Activated CD8-positive, alpha-beta memory T cell treated with anti-CD3 and anti-CD28 coated beads, Interleukin-2, amount 10 ng/mL, durations not matched to agents 7 days and 5 days (primary cell): ENCODE results near the gene TMEM176B. TPM values are rescaled to one million over a fixed set of nuclear protein-coding genes. Genes with fewer than 3 reads are reported as not detected.

Experiments
- ATAC-seq: fragments of 150-1000 bp; cut with Tn5 transposase; one replicate; pipeline ENCODE4 v1.10.0; 2021; ENCODE audit warnings: moderate library complexity
- CTCF ChIA-PET: fragments of 350-600 bp; sonication (Branson Sonifier 250); formaldehyde crosslinking; loops from one replicate; lab custom pipeline; 2021; ENCODE audit warnings: antibody characterized with exemption; lab: Charles Lee
- DNase-seq: peaks from one replicate; pipeline ENCODE4 v3.0.0-alpha.2; 2020
- H3K27ac Mint-ChIP-seq: one replicate; pipeline ENCODE4 v1.8.0; 2021; ENCODE audit warnings: mild to moderate bottlenecking, mixed read lengths
- H3K27me3 Mint-ChIP-seq: one replicate; pipeline ENCODE4 v1.8.0; 2021; ENCODE audit warnings: mixed read lengths
- H3K36me3 Mint-ChIP-seq: one replicate; pipeline ENCODE4 v1.8.0; 2021; ENCODE audit warnings: mild to moderate bottlenecking, mixed read lengths
- H3K4me1 Mint-ChIP-seq: one replicate; pipeline ENCODE4 v1.8.0; 2021; ENCODE audit warnings: mixed read lengths
- H3K4me3 Mint-ChIP-seq: one replicate; pipeline ENCODE4 v1.8.0; 2021; ENCODE audit warnings: mild to moderate bottlenecking, moderate library complexity, mixed read lengths
- H3K9me3 Mint-ChIP-seq: one replicate; pipeline ENCODE4 v1.8.0; 2022; ENCODE audit warnings: low read depth, mixed read lengths
- total RNA-seq, 2 experiments: library from RNA; stranded (reverse); gene quantifications; one replicate each; pipeline ENCODE4 v1.2.3, GENCODE V29; 2021

Gene TMEM176B
- total RNA-seq, 2 experiments from 2014 or later, result not detected

- no peak for ATAC-seq
- Mint-ChIP-seq H3K27me3 (peaks cover 61% of the 10 kb centered on the region), H3K4me3 (no peak overlapping the region), H3K27ac (no peak overlapping the region), H3K4me1 (no peaks in the 10 kb centered on the region), H3K9me3 (no peaks in the 10 kb centered on the region), H3K36me3 (no peaks in the 10 kb centered on the region)
- no peak for DNase-seq
- CTCF ChIA-PET, result no interaction called here
These were observed 31.7 kb upstream of the TMEM176B start for GRCh38 chr7:150831851-150832250.

GRCh38 chr7:150830937-150831336 is 30.8 kb upstream of the TMEM176B start:
- Mint-ChIP-seq H3K27ac (no peak overlapping the region), H3K36me3 (no peaks in the 10 kb centered on the region), H3K4me1 (no peaks in the 10 kb centered on the region), H3K9me3 (no peaks in the 10 kb centered on the region), H3K27me3 (peaks cover 66% of the 10 kb centered on the region), H3K4me3 (no peak overlapping the region)
- ATAC-seq (no peak), DNase-seq (no peak)
- CTCF ChIA-PET, result no interaction called here

- peaks cover 63% of the 10 kb centered on the region for H3K27me3 Mint-ChIP-seq
- H3K36me3 Mint-ChIP-seq, result no peaks in the 10 kb centered on the region
- no peaks in the 10 kb centered on the region for H3K9me3 Mint-ChIP-seq
- H3K27ac Mint-ChIP-seq, result no peak overlapping the region
- H3K4me3 Mint-ChIP-seq, result no peak overlapping the region
- DNase-seq, result no peak
- H3K4me1 Mint-ChIP-seq, result no peaks in the 10 kb centered on the region
- CTCF ChIA-PET, result no interaction called here
- no peak for ATAC-seq
These were observed 29.3 kb upstream of the TMEM176B start for GRCh38 chr7:150829426-150829825.

- no peak overlapping the region for H3K4me3 Mint-ChIP-seq
- ATAC-seq, result no peak
- CTCF ChIA-PET, result no interaction called here
These were observed 28.2 kb upstream of the TMEM176B start for GRCh38 chr7:150828384-150828783.

GRCh38 chr7:150826061-150826849 is 26.1 kb upstream of the TMEM176B start:
- H3K4me3 Mint-ChIP-seq, result no peak overlapping the region
- H3K9me3 Mint-ChIP-seq, result no peaks in the 10 kb centered on the region
- H3K27ac Mint-ChIP-seq, result no peak overlapping the region
- CTCF ChIA-PET, result no interaction called here
- DNase-seq (no peak), ATAC-seq (no peak)
- H3K36me3 Mint-ChIP-seq, result no peaks in the 10 kb centered on the region
- no peaks in the 10 kb centered on the region for H3K4me1 Mint-ChIP-seq
- H3K27me3 Mint-ChIP-seq, result peaks cover 61% of the 10 kb centered on the region

More at GRCh38 chr7:150828384-150828783, 28.2 kb upstream of the TMEM176B start:
- Mint-ChIP-seq H3K4me1 (no peaks in the 10 kb centered on the region), H3K9me3 (no peaks in the 10 kb centered on the region), H3K36me3 (no peaks in the 10 kb centered on the region), H3K27me3 (peaks cover 54% of the 10 kb centered on the region), H3K27ac (no peak overlapping the region)
- no peak for DNase-seq

GRCh38 chr7:150824379-150825177 is 24.4 kb upstream of the TMEM176B start:
- H3K4me1 Mint-ChIP-seq, result no peaks in the 10 kb centered on the region
- ATAC-seq, result no peak
- H3K27ac Mint-ChIP-seq, result no peak overlapping the region
- no peak overlapping the region for H3K4me3 Mint-ChIP-seq
- H3K27me3 Mint-ChIP-seq, result peaks cover 55% of the 10 kb centered on the region
- DNase-seq, result no peak
- CTCF ChIA-PET, result interaction anchor here (0.9 kb wide), 1 partner anchor 74 kb away, joined by 3 read pairs; no protein-coding TSS in a partner anchor
- H3K9me3 Mint-ChIP-seq, result no peaks in the 10 kb centered on the region
- H3K36me3 Mint-ChIP-seq, result no peaks in the 10 kb centered on the region

GRCh38 chr7:150823484-150824126 is 23.4 kb upstream of the TMEM176B start:
- H3K4me3 Mint-ChIP-seq, result no peak overlapping the region
- ATAC-seq (no peak), DNase-seq (no peak)
- peaks cover 53% of the 10 kb centered on the region for H3K27me3 Mint-ChIP-seq
- CTCF ChIA-PET, result no interaction called here
- H3K36me3 Mint-ChIP-seq, result no peaks in the 10 kb centered on the region
- no peaks in the 10 kb centered on the region for H3K4me1 Mint-ChIP-seq
- H3K9me3 Mint-ChIP-seq, result no peaks in the 10 kb centered on the region
- H3K27ac Mint-ChIP-seq, result no peak overlapping the region

- no peak for DNase-seq
- H3K27ac Mint-ChIP-seq, result no peak overlapping the region
- no peak for ATAC-seq
- H3K36me3 Mint-ChIP-seq, result no peaks in the 10 kb centered on the region
- peaks cover 2% of the 10 kb centered on the region for H3K4me1 Mint-ChIP-seq
- H3K9me3 Mint-ChIP-seq, result no peaks in the 10 kb centered on the region
- CTCF ChIA-PET, result no interaction called here
- peaks cover 52% of the 10 kb centered on the region for H3K27me3 Mint-ChIP-seq
- no peak overlapping the region for H3K4me3 Mint-ChIP-seq
These were observed 22.9 kb upstream of the TMEM176B start for GRCh38 chr7:150823043-150823442.

- ATAC-seq (no peak), DNase-seq (no peak)
- no peak overlapping the region for H3K27ac Mint-ChIP-seq
- peaks cover 2% of the 10 kb centered on the region for H3K4me1 Mint-ChIP-seq
- no peak overlapping the region for H3K4me3 Mint-ChIP-seq
- peaks cover 56% of the 10 kb centered on the region for H3K27me3 Mint-ChIP-seq
- H3K36me3 Mint-ChIP-seq, result no peaks in the 10 kb centered on the region
- no peaks in the 10 kb centered on the region for H3K9me3 Mint-ChIP-seq
- CTCF ChIA-PET, result no interaction called here
These were observed 20.5 kb upstream of the TMEM176B start for GRCh38 chr7:150820578-150821198.

- no peak for ATAC-seq
These were observed 20.0 kb upstream of the TMEM176B start for GRCh38 chr7:150820148-150820547.

GRCh38 chr7:150818971-150819370 is 18.8 kb upstream of the TMEM176B start:
- peaks cover 2% of the 10 kb centered on the region for H3K4me1 Mint-ChIP-seq
- CTCF ChIA-PET, result no interaction called here
- DNase-seq (no peak), ATAC-seq (no peak)
- H3K4me3 Mint-ChIP-seq, result no peak overlapping the region
- no peaks in the 10 kb centered on the region for H3K36me3 Mint-ChIP-seq
- H3K27me3 Mint-ChIP-seq, result peaks cover 60% of the 10 kb centered on the region
- no peaks in the 10 kb centered on the region for H3K9me3 Mint-ChIP-seq
- no peak overlapping the region for H3K27ac Mint-ChIP-seq

More at GRCh38 chr7:150820148-150820547, 20.0 kb upstream of the TMEM176B start:
- CTCF ChIA-PET, result no interaction called here
- H3K9me3 Mint-ChIP-seq, result no peaks in the 10 kb centered on the region
- H3K4me1 Mint-ChIP-seq, result peaks cover 2% of the 10 kb centered on the region
- H3K27me3 Mint-ChIP-seq, result peaks cover 54% of the 10 kb centered on the region
- H3K36me3 Mint-ChIP-seq, result no peaks in the 10 kb centered on the region
- H3K4me3 Mint-ChIP-seq, result no peak overlapping the region
- H3K27ac Mint-ChIP-seq, result no peak overlapping the region
- DNase-seq, result no peak

GRCh38 chr7:150814328-150815001 is 14.3 kb upstream of the TMEM176B start:
- DNase-seq, result no peak
- H3K27ac Mint-ChIP-seq, result no peak overlapping the region
- no peak for ATAC-seq
- H3K27me3 Mint-ChIP-seq, result peaks cover 78% of the 10 kb centered on the region
- H3K4me3 Mint-ChIP-seq, result no peak overlapping the region
- CTCF ChIA-PET, result no interaction called here
- no peaks in the 10 kb centered on the region for H3K36me3 Mint-ChIP-seq
- H3K4me1 Mint-ChIP-seq, result peaks cover 2% of the 10 kb centered on the region
- H3K9me3 Mint-ChIP-seq, result no peaks in the 10 kb centered on the region
